Tibial nerve (tissue), 4 donors: ENCODE data around the gene UPB1. TPM values are rescaled to one million over a fixed set of nuclear protein-coding genes. Genes with fewer than 3 reads are reported as not detected.
A peak's percentile ranks its signal among the peaks of the same experiment; 100 is the strongest.

Experiments used
- DNase-seq, 2 donors: peaks; one replicate each; pipeline ENCODE4 v3.0.0-alpha.2; 2019; ENCODE audit warnings: low spot score in 2 of 2
- H3K27ac ChIP-seq, 4 donors: fragments of 200-600 bp; sonication (generic) in 3 of 4; one replicate each; pipeline ENCODE4 v1.5.1; 2017 to 2019; ENCODE audit warnings: mild to moderate bottlenecking in 1 of 4
- H3K27me3 ChIP-seq, 2 donors: fragments of 200-600 bp; sonication (generic) in 1 of 2; one replicate each; pipeline versions ENCODE4 v1.5.1 to v1.6.0; 2017 to 2019
- H3K36me3 ChIP-seq, 3 donors: fragments of 200-600 bp; sonication (generic); one replicate each; pipeline ENCODE4 v1.5.1; 2018 to 2019
- H3K4me1 ChIP-seq, 4 donors: fragments of 200-600 bp; sonication (generic) in 3 of 4; one replicate each; pipeline ENCODE4 v1.5.1; 2017 to 2019
- H3K4me3 ChIP-seq, 4 donors: fragments of 200-600 bp; sonication (generic) in 3 of 4; one replicate each; pipeline ENCODE4 v1.5.1; 2017 to 2019; ENCODE audit warnings: mild to moderate bottlenecking in 1 of 4, moderate library complexity in 1 of 4
- H3K9me3 ChIP-seq, 4 donors: fragments of 200-600 bp; sonication (generic) in 3 of 4; one replicate each; pipeline ENCODE4 v1.5.1; 2017 to 2019
- EP300 ChIP-seq, 2 donors: sonication (generic); formaldehyde crosslinking; IDR thresholded peaks; one replicate each; pipeline ENCODE4 v1.6.1; 2017; ENCODE audit warnings: antibody characterized with exemption in 2 of 2, mild to moderate bottlenecking in 1 of 2
- POLR2A ChIP-seq, 2 donors: fragments of 450-650 bp; IDR thresholded peaks; one replicate each; pipeline ENCODE4 v1.6.1; 2017; ENCODE audit warnings: antibody characterized with exemption in 2 of 2, mild to moderate bottlenecking in 2 of 2, moderate library complexity in 2 of 2
- WGBS, 2 donors: methylation state at CpG; one replicate each; pipeline ENCODE4 v1.1.5; 2018; 5-methylcytosine and 5-hydroxymethylcytosine counted together
- total RNA-seq, 4 donors: library from RNA; depleted of rRNA; stranded (reverse); fragments of >200 nt; gene quantifications; one replicate each; pipeline ENCODE4 v1.1.0, GENCODE V29; 2016
- TF ChIP-seq, protein P1 (sequence below), 5 experiments: fragments of 200-600 bp in 3 of 5; fragments of 450-650 bp in 2 of 5; sonication (generic) in 3 of 5; IDR thresholded peaks; one replicate each; pipeline ENCODE4 v1.5.1; 2016 to 2019; ENCODE audit warnings: antibody characterized with exemption in 5 of 5, mild to moderate bottlenecking in 3 of 5, moderate library complexity in 2 of 5

The UPB1 gene
- total RNA-seq, 4 donors from 2014 or later, result 0.44 to 0.98 (median 0.63) TPM; not detected in 1

DNA sequence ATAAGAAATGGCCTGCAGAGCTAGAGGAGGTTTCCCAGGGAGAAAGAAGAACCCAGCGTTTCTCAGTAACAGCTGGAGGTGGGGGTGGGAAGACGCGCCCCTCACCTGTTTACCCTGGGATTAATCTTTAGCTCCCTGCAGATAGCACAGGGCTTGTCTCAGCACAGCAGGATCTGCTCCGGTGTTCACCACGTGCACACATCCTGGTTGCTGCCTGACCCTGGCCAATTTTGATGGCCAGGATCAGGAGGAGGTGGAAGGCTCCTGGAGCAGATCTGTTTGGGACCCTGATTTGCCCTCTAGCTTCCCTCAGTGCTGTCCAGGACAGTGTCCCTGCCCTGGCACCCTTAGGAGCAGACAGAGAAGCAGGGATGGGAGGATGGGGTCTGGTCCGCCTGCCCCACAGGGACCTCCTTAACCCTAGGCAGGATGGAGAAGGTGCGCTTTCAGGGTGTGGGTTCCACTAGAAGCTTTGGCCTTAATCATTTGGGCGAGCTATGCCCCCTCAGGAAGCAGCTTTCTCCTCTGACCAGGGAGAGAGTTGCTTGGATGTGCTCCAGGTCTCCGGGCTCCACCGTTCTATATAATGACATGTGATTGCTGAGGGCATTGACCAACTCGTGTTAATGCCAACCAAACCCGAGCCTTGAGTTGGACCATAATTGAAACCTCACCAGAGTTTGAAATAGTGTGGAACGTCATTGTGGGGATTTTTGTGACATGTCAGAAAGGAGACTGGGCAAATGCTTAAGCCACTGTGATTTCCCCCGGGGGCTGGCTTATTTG lies 19.3 kb downstream of the UPB1 start:
- Histone ChIP-seq H3K9me3 (no peaks in the 10 kb centered on the region), H3K27me3 (no peaks in the 10 kb centered on the region), H3K27ac (no peak overlapping the region), H3K36me3 (no peaks in the 10 kb centered on the region), H3K4me3 (no peak overlapping the region), H3K4me1 (peaks cover 0 to 30% (median 11%) of the 10 kb centered on the region in 4 donors)
- 66 to 73% methylated on average over 14 of the region's 14 CpGs for WGBS, 2 donors
- no peak for DNase-seq
- TF ChIP-seq EP300 (IDR thresholded peaks at IDR 0.05), result no peak
- no peak for TF ChIP-seq POLR2A (IDR thresholded peaks at IDR 0.05)
- TF ChIP-seq, protein P1, sequence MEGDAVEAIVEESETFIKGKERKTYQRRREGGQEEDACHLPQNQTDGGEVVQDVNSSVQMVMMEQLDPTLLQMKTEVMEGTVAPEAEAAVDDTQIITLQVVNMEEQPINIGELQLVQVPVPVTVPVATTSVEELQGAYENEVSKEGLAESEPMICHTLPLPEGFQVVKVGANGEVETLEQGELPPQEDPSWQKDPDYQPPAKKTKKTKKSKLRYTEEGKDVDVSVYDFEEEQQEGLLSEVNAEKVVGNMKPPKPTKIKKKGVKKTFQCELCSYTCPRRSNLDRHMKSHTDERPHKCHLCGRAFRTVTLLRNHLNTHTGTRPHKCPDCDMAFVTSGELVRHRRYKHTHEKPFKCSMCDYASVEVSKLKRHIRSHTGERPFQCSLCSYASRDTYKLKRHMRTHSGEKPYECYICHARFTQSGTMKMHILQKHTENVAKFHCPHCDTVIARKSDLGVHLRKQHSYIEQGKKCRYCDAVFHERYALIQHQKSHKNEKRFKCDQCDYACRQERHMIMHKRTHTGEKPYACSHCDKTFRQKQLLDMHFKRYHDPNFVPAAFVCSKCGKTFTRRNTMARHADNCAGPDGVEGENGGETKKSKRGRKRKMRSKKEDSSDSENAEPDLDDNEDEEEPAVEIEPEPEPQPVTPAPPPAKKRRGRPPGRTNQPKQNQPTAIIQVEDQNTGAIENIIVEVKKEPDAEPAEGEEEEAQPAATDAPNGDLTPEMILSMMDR (IDR thresholded peaks at IDR 0.05), result no peak

DNA sequence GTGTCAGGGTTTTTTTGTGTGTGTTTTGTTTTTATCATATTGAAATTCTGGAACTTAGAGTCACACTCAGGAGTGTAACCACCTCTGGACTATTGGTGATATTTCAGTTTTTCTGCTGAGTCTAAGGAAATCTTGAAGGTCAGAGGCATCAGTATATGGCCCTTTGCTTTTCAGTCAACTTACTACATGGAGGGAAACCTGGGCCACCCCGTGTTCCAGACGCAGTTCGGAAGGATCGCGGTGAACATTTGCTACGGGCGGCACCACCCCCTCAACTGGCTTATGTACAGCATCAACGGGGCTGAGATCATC lies 19.9 kb downstream of the UPB1 start:
- H3K27me3 ChIP-seq, result no peaks in the 10 kb centered on the region

DNA sequence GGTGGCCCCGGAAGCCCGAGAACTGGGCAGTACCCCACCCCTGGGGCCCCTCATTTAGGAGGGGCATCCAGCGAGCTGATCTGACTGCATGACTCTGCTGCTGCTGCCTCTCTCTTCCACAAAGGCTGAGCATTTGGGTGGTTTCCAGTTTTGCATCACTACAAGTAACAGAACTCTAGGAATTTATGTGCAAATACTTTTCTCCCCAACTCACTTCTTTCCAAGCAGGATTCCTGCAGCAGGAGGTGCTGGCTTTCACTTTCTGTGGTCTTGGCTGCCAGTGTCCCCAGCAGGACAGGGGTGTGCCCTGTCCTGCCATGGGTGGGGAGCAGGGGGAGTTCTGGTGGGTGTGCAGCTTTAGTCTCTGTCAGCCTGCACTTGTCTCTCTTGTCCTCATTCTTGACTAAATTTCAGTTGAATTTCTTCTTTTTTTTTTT lies 21.2 kb downstream of the UPB1 start:
- Histone ChIP-seq H3K36me3 (no peaks in the 10 kb centered on the region), H3K9me3 (no peaks in the 10 kb centered on the region), H3K4me3 (no peak overlapping the region), H3K27ac (no peak overlapping the region), H3K27me3 (no peaks in the 10 kb centered on the region), H3K4me1 (peaks cover 0 to 21% (median 11%) of the 10 kb centered on the region in 4 donors)
- 12 to 13% methylated on average over 3 of the region's 3 CpGs for WGBS, 2 donors
- DNase-seq, result peak in 1 of 2 donors; percentile 62
- TF ChIP-seq, protein P1 (IDR thresholded peaks at IDR 0.05), result no peak
- no peak for TF ChIP-seq POLR2A (IDR thresholded peaks at IDR 0.05)
- no peak for TF ChIP-seq EP300 (IDR thresholded peaks at IDR 0.05)

More for the DNA sequence above, 19.9 kb downstream of the UPB1 start:
- TF ChIP-seq POLR2A (IDR thresholded peaks at IDR 0.05), result no peak
- Histone ChIP-seq H3K4me3 (no peak overlapping the region), H3K9me3 (no peaks in the 10 kb centered on the region), H3K27ac (no peak overlapping the region), H3K4me1 (peaks cover 0 to 30% (median 11%) of the 10 kb centered on the region in 4 donors), H3K36me3 (no peaks in the 10 kb centered on the region)
- WGBS, 2 donors, result 85 to 91% methylated on average over 8 of the region's 8 CpGs
- DNase-seq, result no peak

DNA sequence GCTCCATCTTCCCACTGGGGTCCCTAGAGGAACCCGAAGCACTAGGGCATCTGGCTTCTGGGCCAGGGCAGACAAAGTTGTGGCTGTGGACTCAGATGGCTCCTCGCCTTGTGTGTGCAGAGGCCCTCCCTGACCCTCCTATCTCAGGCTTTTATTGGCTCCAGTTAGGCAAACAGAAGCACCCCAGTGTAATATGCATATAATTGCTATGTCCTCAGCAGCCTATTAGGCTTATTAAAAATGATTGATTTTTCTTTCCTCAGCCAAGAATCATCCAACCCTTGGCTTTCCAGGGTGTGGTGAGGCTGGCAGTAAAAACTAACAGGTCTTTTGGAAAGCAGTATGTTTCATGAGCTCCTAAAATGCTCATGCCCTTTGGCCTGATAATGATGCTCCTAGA lies 22.3 kb downstream of the UPB1 start:
- Histone ChIP-seq H3K4me1 (peaks cover 0 to 10% (median 4%) of the 10 kb centered on the region in 4 donors), H3K27ac (no peak overlapping the region), H3K4me3 (no peak overlapping the region), H3K9me3 (no peaks in the 10 kb centered on the region), H3K36me3 (no peaks in the 10 kb centered on the region), H3K27me3 (no peaks in the 10 kb centered on the region)
- DNase-seq, result no peak
- TF ChIP-seq, protein P1 (IDR thresholded peaks at IDR 0.05), result no peak
- TF ChIP-seq POLR2A (IDR thresholded peaks at IDR 0.05) (no peak), EP300 (IDR thresholded peaks at IDR 0.05) (no peak)
- WGBS, 2 donors, result 69 to 78% methylated on average over 2 of the region's 2 CpGs

DNA sequence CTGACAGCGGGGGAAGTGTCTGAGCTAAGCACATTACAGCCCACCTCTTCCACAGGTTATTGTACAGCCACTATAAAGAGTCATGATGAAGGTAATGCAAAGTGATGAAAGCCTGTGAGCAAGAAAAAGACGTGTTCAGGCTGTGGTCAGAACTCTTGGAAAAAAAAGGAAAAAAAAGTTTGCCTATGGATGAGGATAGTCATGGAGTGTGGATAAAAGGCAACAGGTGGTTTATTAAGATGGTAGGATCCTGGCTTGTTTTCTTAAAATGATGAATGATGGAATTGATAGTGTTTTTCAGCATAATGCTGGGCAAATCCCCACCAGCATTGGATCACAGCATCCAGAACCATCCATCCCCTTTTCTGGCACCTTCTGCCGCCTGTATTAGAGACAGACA lies 23.1 kb downstream of the UPB1 start:
- peaks cover 0 to 10% (median 4%) of the 10 kb centered on the region in 4 donors for H3K4me1 ChIP-seq
- no peaks in the 10 kb centered on the region for H3K36me3 ChIP-seq
- TF ChIP-seq EP300 (IDR thresholded peaks at IDR 0.05) (no peak), POLR2A (IDR thresholded peaks at IDR 0.05) (no peak)
- TF ChIP-seq, protein P1 (IDR thresholded peaks at IDR 0.05), result no peak
- DNase-seq, result no peak
- H3K27ac ChIP-seq, result no peak overlapping the region
- no peaks in the 10 kb centered on the region for H3K27me3 ChIP-seq
- no peak overlapping the region for H3K4me3 ChIP-seq
- 81 to 91% methylated on average over 3 of the region's 3 CpGs for WGBS, 2 donors
- no peaks in the 10 kb centered on the region for H3K9me3 ChIP-seq
